NCI-H510A (cell line): ENCODE results near the gene TTC29.
"Not testable (repeated sequence)": the region's sequence is repeated elsewhere in the genome, so short reads cannot be mapped to it uniquely, and the experiment has no call there.

ENCODE experiments used
- DNase-seq: peaks from one replicate; lab custom pipeline; 2025; lab: John Stamatoyannopoulos, UW

The TTC29 gene

GRCh38 chr4:146855761-146856160 lies 89.9 kb downstream of the TTC29 start:
- no peak for DNase-seq

- DNase-seq, result no peak
Measured at GRCh38 chr4:146852360-146852759, 93.3 kb downstream of the TTC29 start.

- no peak for DNase-seq
Measured at GRCh38 chr4:146847345-146847744, 98.3 kb downstream of the TTC29 start.

- no peak for DNase-seq
Measured at GRCh38 chr4:146846882-146847281, 98.8 kb downstream of the TTC29 start.

- no peak for DNase-seq
Measured at GRCh38 chr4:146844761-146845160, 100.9 kb downstream of the TTC29 start.

- no peak for DNase-seq
Measured at GRCh38 chr4:146842876-146843275, 102.8 kb downstream of the TTC29 start.

- DNase-seq, result no peak
Measured at GRCh38 chr4:146840731-146841130, 104.9 kb downstream of the TTC29 start.

GRCh38 chr4:146835096-146835495 lies 110.6 kb downstream of the TTC29 start:
- DNase-seq, result no peak

- no peak for DNase-seq
Measured at GRCh38 chr4:146834263-146835034, 111.2 kb downstream of the TTC29 start.

GRCh38 chr4:146833530-146833929 lies 112.1 kb downstream of the TTC29 start:
- DNase-seq, result no peak

- not testable (repeated sequence) for DNase-seq
Measured at GRCh38 chr4:146822980-146823379, 122.7 kb downstream of the TTC29 start.

GRCh38 chr4:146814750-146815149 lies 130.9 kb downstream of the TTC29 start:
- DNase-seq, result no peak

- no peak for DNase-seq
Measured at GRCh38 chr4:146795711-146796110, 150.0 kb downstream of the TTC29 start.

- DNase-seq, result no peak
Measured at GRCh38 chr4:146793727-146794126, 151.9 kb downstream of the TTC29 start.

- no peak for DNase-seq
Measured at GRCh38 chr4:146791439-146791838, 154.2 kb downstream of the TTC29 start.

GRCh38 chr4:146790515-146790914 lies 155.1 kb downstream of the TTC29 start:
- no peak for DNase-seq

- DNase-seq, result no peak
Measured at GRCh38 chr4:146787731-146788130, 157.9 kb downstream of the TTC29 start.

- no peak for DNase-seq
Measured at GRCh38 chr4:146776691-146777090, 169.0 kb downstream of the TTC29 start.

- no peak for DNase-seq
Measured at GRCh38 chr4:146763560-146763959, 182.1 kb downstream of the TTC29 start.

- DNase-seq, result no peak
Measured at GRCh38 chr4:146762016-146762415, 183.6 kb downstream of the TTC29 start.

- DNase-seq, result no peak
Measured at GRCh38 chr4:146742416-146742815, 203.2 kb downstream of the TTC29 start.

- DNase-seq, result no peak
Measured at GRCh38 chr4:146739182-146739581, 206.5 kb downstream of the TTC29 start.

GRCh38 chr4:146723519-146723918 lies 222.1 kb downstream of the TTC29 start:
- not testable (repeated sequence) for DNase-seq

- no peak for DNase-seq
Measured at GRCh38 chr4:146709956-146710355, 235.7 kb downstream of the TTC29 start.
